Measurements from ENCODE around the gene NINJ2. TPM values are rescaled to one million over a fixed set of nuclear protein-coding genes. Genes with fewer than 3 reads are reported as not detected.

Gene NINJ2
- total RNA-seq, 4 donors from 2014 or later: 3.8 to 8.3 (median 5.2) TPM; not detected in 1

DNA sequence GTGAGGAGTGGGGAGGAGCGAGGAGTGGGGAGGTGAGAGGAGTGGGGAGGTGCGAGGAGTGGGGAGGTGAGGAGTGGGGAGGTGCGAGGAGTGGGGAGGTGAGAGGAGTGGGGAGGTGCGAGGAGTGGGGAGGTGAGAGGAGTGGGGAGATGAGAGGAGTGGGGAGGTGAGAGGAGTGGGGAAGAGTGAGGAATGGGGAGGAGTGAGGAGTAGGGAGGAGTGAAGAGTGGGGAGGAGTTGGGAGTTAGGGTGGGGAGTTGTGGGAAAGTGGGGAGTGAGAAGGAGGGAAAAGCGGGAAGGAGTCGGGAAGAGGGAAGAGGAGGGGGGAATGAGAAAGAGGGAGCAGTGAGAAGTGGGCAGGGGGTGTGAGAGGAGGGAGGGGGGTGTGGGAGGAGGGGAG is 117.4 kb downstream of the NINJ2 start:
- Histone ChIP-seq H3K9me3 (no peaks in the 10 kb centered on the region), H3K4me1 (peaks cover 0 to 9% (median 0%) of the 10 kb centered on the region in 4 donors), H3K4me3 (no peak overlapping the region), H3K36me3 (no peaks in the 10 kb centered on the region), H3K27ac (no peak overlapping the region), H3K27me3 (no peaks in the 10 kb centered on the region)
- DNase-seq: no peak
- TF ChIP-seq, protein P1, sequence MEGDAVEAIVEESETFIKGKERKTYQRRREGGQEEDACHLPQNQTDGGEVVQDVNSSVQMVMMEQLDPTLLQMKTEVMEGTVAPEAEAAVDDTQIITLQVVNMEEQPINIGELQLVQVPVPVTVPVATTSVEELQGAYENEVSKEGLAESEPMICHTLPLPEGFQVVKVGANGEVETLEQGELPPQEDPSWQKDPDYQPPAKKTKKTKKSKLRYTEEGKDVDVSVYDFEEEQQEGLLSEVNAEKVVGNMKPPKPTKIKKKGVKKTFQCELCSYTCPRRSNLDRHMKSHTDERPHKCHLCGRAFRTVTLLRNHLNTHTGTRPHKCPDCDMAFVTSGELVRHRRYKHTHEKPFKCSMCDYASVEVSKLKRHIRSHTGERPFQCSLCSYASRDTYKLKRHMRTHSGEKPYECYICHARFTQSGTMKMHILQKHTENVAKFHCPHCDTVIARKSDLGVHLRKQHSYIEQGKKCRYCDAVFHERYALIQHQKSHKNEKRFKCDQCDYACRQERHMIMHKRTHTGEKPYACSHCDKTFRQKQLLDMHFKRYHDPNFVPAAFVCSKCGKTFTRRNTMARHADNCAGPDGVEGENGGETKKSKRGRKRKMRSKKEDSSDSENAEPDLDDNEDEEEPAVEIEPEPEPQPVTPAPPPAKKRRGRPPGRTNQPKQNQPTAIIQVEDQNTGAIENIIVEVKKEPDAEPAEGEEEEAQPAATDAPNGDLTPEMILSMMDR (IDR thresholded peaks at IDR 0.05): no peak
- TF ChIP-seq POLR2A (IDR thresholded peaks at IDR 0.05): no peak

DNA sequence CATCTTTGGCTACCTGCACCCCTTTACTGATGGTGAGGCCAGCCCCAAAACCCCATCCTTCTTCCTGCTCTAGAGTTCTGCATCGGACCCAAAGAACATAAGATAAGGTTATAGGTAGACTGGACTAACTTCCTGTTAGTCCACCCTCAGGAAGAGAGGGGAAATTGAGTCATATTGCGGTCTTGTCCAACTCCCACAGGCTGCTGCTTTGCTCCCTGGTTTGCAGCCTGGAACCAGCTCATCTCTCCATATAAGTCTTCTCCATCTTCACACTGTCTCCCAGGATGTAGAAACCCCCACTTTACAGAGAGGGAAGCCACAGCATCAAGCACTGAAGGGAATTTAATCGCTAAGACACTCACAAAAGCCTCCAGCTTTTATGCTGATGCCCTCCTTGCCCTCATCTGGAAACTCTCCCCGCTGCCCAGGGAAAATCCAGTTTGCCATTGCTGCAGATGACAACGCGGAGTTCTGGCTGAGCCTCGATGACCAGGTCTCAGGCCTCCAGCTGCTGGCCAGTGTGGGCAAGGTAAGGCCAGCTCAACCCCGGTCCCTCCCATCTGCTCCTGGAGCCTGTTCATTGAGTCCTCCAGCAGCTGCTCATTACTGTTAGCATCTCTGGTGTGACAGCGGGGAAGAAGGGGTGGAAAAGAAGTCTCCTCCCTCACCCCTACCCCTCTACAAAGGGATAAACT is 118.2 kb downstream of the NINJ2 start:
- peaks cover 0 to 9% (median under 1%) of the 10 kb centered on the region in 4 donors for H3K4me1 ChIP-seq
- no peak overlapping the region for H3K4me3 ChIP-seq
- no peak for DNase-seq
- H3K36me3 ChIP-seq: no peaks in the 10 kb centered on the region
- no peaks in the 10 kb centered on the region for H3K27me3 ChIP-seq
- no peaks in the 10 kb centered on the region for H3K9me3 ChIP-seq
- TF ChIP-seq, protein P1 (IDR thresholded peaks at IDR 0.05): no peak
- no peak for TF ChIP-seq POLR2A (IDR thresholded peaks at IDR 0.05)
- H3K27ac ChIP-seq: no peak overlapping the region

GRCh38 chr12:544142-544541 is 119.1 kb downstream of the NINJ2 start:
- no peak overlapping the region for H3K27ac ChIP-seq
- no peaks in the 10 kb centered on the region for H3K36me3 ChIP-seq
- H3K4me1 ChIP-seq: peaks cover 0 to 10% (median 5%) of the 10 kb centered on the region in 4 donors
- H3K27me3 ChIP-seq: no peaks in the 10 kb centered on the region
- no peak for DNase-seq
- no peak overlapping the region for H3K4me3 ChIP-seq
- TF ChIP-seq, protein P1 (IDR thresholded peaks at IDR 0.05): no peak
- H3K9me3 ChIP-seq: no peaks in the 10 kb centered on the region

GRCh38 chr12:543114-543451 is 120.2 kb downstream of the NINJ2 start:
- no peaks in the 10 kb centered on the region for H3K9me3 ChIP-seq
- H3K4me3 ChIP-seq: no peak overlapping the region
- H3K36me3 ChIP-seq: no peaks in the 10 kb centered on the region
- TF ChIP-seq, protein P1 (IDR thresholded peaks at IDR 0.05): no peak
- TF ChIP-seq POLR2A (IDR thresholded peaks at IDR 0.05): no peak
- peaks cover 0 to 21% (median 7%) of the 10 kb centered on the region in 4 donors for H3K4me1 ChIP-seq
- no peak overlapping the region for H3K27ac ChIP-seq
- H3K27me3 ChIP-seq: no peaks in the 10 kb centered on the region
- DNase-seq: no peak

- H3K27ac ChIP-seq: no peak overlapping the region
- peaks cover 0 to 22% (median 8%) of the 10 kb centered on the region in 4 donors for H3K4me1 ChIP-seq
- no peaks in the 10 kb centered on the region for H3K9me3 ChIP-seq
These were observed 120.7 kb downstream of the NINJ2 start for GRCh38 chr12:542395-543113.

More at GRCh38 chr12:542395-543113, 120.7 kb downstream of the NINJ2 start:
- Histone ChIP-seq H3K27me3 (no peaks in the 10 kb centered on the region), H3K4me3 (no peak overlapping the region), H3K36me3 (no peaks in the 10 kb centered on the region)
- no peak for DNase-seq
- TF ChIP-seq, protein P1 (IDR thresholded peaks at IDR 0.05): no peak
- no peak for TF ChIP-seq POLR2A (IDR thresholded peaks at IDR 0.05)
